Measurements from ENCODE around the gene DVL2.

Gene DVL2

GRCh38 chr17:7190276-7190917, 43.9 kb downstream of the DVL2 start:
- Histone ChIP-seq H3K79me1 (replicated peaks; ENCODE audit: low read length, poor library complexity, severe bottlenecking) (peaks cover 9% of the 10 kb centered on the region), H3K4me1 (ENCODE audit: control insufficient read depth, insufficient read depth, low read depth, low read length) (peaks cover 2% of the 10 kb centered on the region), H4K8ac (ENCODE audit: low read length) (no peak overlapping the region), H3K27ac (ENCODE audit: low read length, poor library complexity, severe bottlenecking) (no peak overlapping the region), H2BK120ac (ENCODE audit: low read depth, low read length) (no peak overlapping the region), H3K36me3 (ENCODE audit: control insufficient read depth in 1 of 2, insufficient read depth in 2 of 2, low read depth in 1 of 2, low read length in 2 of 2) (peaks cover 61 to 64% of the 10 kb centered on the region in 2 experiments), H3K4me3 (ENCODE audit: insufficient read depth in 1 of 2, low read depth in 1 of 2, low read length in 2 of 2) (no peak overlapping the region), H2AK5ac (ENCODE audit: low read length, severe bottlenecking) (no peak overlapping the region), H2BK15ac (ENCODE audit: low read depth, poor library complexity, severe bottlenecking) (no peak overlapping the region), H4K91ac (ENCODE audit: low read length) (no peak overlapping the region), H2AFZ (ENCODE audit: low read depth, low read length) (no peak overlapping the region), H2BK12ac (ENCODE audit: low read length in 2 of 2) (no peak overlapping the region), H3K4ac (ENCODE audit: low read depth in 1 of 2, low read length in 2 of 2) (no peak overlapping the region), H3K9ac (ENCODE audit: low read length) (no peak overlapping the region), H3K18ac (ENCODE audit: low read depth in 1 of 2, low read length in 2 of 2) (no peak overlapping the region), H3K9me3 (ENCODE audit: control insufficient read depth, low read length) (no peaks in the 10 kb centered on the region), H3K23ac (ENCODE audit: low read length in 2 of 2) (no peak overlapping the region), H3K4me2 (ENCODE audit: low read length, poor library complexity, severe bottlenecking) (no peak overlapping the region), H3K27me3 (ENCODE audit: control insufficient read depth in 1 of 2, insufficient read depth in 1 of 2, low read length in 2 of 2) (no peaks in the 10 kb centered on the region), H3K14ac (ENCODE audit: low read length in 2 of 2) (no peak overlapping the region), H2BK5ac (ENCODE audit: low read depth, low read length, poor library complexity, severe bottlenecking) (no peak overlapping the region)
- WGBS: 96% methylated on average over 14 of the region's 14 CpGs
- no peak for DNase-seq

- H4K91ac ChIP-seq (ENCODE audit: low read length): no peak overlapping the region
- H3K9ac ChIP-seq (ENCODE audit: low read length): no peak overlapping the region
- no peak overlapping the region for H2AFZ ChIP-seq (ENCODE audit: low read depth, low read length)
- no peak overlapping the region for H3K23ac ChIP-seq (ENCODE audit: low read length in 2 of 2)
- H2BK120ac ChIP-seq (ENCODE audit: low read depth, low read length): no peak overlapping the region
- H3K18ac ChIP-seq (ENCODE audit: low read depth in 1 of 2, low read length in 2 of 2): no peak overlapping the region
- H2BK5ac ChIP-seq (ENCODE audit: low read depth, low read length, poor library complexity, severe bottlenecking): no peak overlapping the region
- H3K9me3 ChIP-seq (ENCODE audit: control insufficient read depth, low read length): no peaks in the 10 kb centered on the region
- no peak overlapping the region for H2BK15ac ChIP-seq (ENCODE audit: low read depth, poor library complexity, severe bottlenecking)
- no peak overlapping the region for H3K4me3 ChIP-seq (ENCODE audit: insufficient read depth in 1 of 2, low read depth in 1 of 2, low read length in 2 of 2)
- WGBS: 78% methylated on average over 7 of the region's 7 CpGs
- H3K14ac ChIP-seq (ENCODE audit: low read length in 2 of 2): no peak overlapping the region
- H3K79me1 ChIP-seq (replicated peaks; ENCODE audit: low read length, poor library complexity, severe bottlenecking): peaks cover 4% of the 10 kb centered on the region
- no peaks in the 10 kb centered on the region for H3K27me3 ChIP-seq (ENCODE audit: control insufficient read depth in 1 of 2, insufficient read depth in 1 of 2, low read length in 2 of 2)
- H3K4me2 ChIP-seq (ENCODE audit: low read length, poor library complexity, severe bottlenecking): no peak overlapping the region
- no peak for DNase-seq
- no peak overlapping the region for H2BK12ac ChIP-seq (ENCODE audit: low read length in 2 of 2)
- no peak overlapping the region for H3K4ac ChIP-seq (ENCODE audit: low read depth in 1 of 2, low read length in 2 of 2)
- H3K36me3 ChIP-seq (ENCODE audit: control insufficient read depth in 1 of 2, insufficient read depth in 2 of 2, low read depth in 1 of 2, low read length in 2 of 2): peaks cover 23 to 30% of the 10 kb centered on the region in 2 experiments
- peaks cover 11% of the 10 kb centered on the region for H3K4me1 ChIP-seq (ENCODE audit: control insufficient read depth, insufficient read depth, low read depth, low read length)
- H2AK5ac ChIP-seq (ENCODE audit: low read length, severe bottlenecking): no peak overlapping the region
- no peak overlapping the region for H4K8ac ChIP-seq (ENCODE audit: low read length)
- H3K27ac ChIP-seq (ENCODE audit: low read length, poor library complexity, severe bottlenecking): no peak overlapping the region
Measured at GRCh38 chr17:7186241-7186640, 48.1 kb downstream of the DVL2 start.

GRCh38 chr17:7184647-7185046, 49.7 kb downstream of the DVL2 start:
- Histone ChIP-seq H3K36me3 (ENCODE audit: control insufficient read depth in 1 of 2, insufficient read depth in 2 of 2, low read depth in 1 of 2, low read length in 2 of 2) (peaks cover 13 to 17% of the 10 kb centered on the region in 2 experiments), H3K79me1 (replicated peaks; ENCODE audit: low read length, poor library complexity, severe bottlenecking) (peaks cover 2% of the 10 kb centered on the region), H3K27me3 (ENCODE audit: control insufficient read depth in 1 of 2, insufficient read depth in 1 of 2, low read length in 2 of 2) (no peaks in the 10 kb centered on the region), H2BK5ac (ENCODE audit: low read depth, low read length, poor library complexity, severe bottlenecking) (no peak overlapping the region), H3K4me3 (ENCODE audit: insufficient read depth in 1 of 2, low read depth in 1 of 2, low read length in 2 of 2) (no peak overlapping the region), H2BK120ac (ENCODE audit: low read depth, low read length) (no peak overlapping the region), H3K14ac (ENCODE audit: low read length in 2 of 2) (no peak overlapping the region), H3K18ac (ENCODE audit: low read depth in 1 of 2, low read length in 2 of 2) (no peak overlapping the region), H2AK5ac (ENCODE audit: low read length, severe bottlenecking) (no peak overlapping the region), H2BK15ac (ENCODE audit: low read depth, poor library complexity, severe bottlenecking) (no peak overlapping the region), H2AFZ (ENCODE audit: low read depth, low read length) (no peak overlapping the region), H3K9me3 (ENCODE audit: control insufficient read depth, low read length) (no peaks in the 10 kb centered on the region), H3K9ac (ENCODE audit: low read length) (no peak overlapping the region), H3K4me1 (ENCODE audit: control insufficient read depth, insufficient read depth, low read depth, low read length) (peaks cover 13% of the 10 kb centered on the region), H3K4me2 (ENCODE audit: low read length, poor library complexity, severe bottlenecking) (no peak overlapping the region), H2BK12ac (ENCODE audit: low read length in 2 of 2) (no peak overlapping the region), H3K27ac (ENCODE audit: low read length, poor library complexity, severe bottlenecking) (no peak overlapping the region), H4K91ac (ENCODE audit: low read length) (no peak overlapping the region), H3K23ac (ENCODE audit: low read length in 2 of 2) (no peak overlapping the region), H3K4ac (ENCODE audit: low read depth in 1 of 2, low read length in 2 of 2) (no peak overlapping the region), H4K8ac (ENCODE audit: low read length) (no peak overlapping the region)
- 90% methylated on average over 3 of the region's 6 CpGs for WGBS
- DNase-seq: no peak

- Histone ChIP-seq H3K4ac (ENCODE audit: low read depth in 1 of 2, low read length in 2 of 2) (no peak overlapping the region), H3K27ac (ENCODE audit: low read length, poor library complexity, severe bottlenecking) (no peak overlapping the region), H3K23ac (ENCODE audit: low read length in 2 of 2) (no peak overlapping the region), H3K14ac (ENCODE audit: low read length in 2 of 2) (no peak overlapping the region), H3K27me3 (ENCODE audit: control insufficient read depth in 1 of 2, insufficient read depth in 1 of 2, low read length in 2 of 2) (peaks cover 0 to 2% of the 10 kb centered on the region in 2 experiments), H3K4me2 (ENCODE audit: low read length, poor library complexity, severe bottlenecking) (no peak overlapping the region), H2BK12ac (ENCODE audit: low read length in 2 of 2) (no peak overlapping the region), H2BK120ac (ENCODE audit: low read depth, low read length) (no peak overlapping the region), H3K9ac (ENCODE audit: low read length) (no peak overlapping the region), H2AFZ (ENCODE audit: low read depth, low read length) (no peak overlapping the region), H2AK5ac (ENCODE audit: low read length, severe bottlenecking) (peak overlapping the region; percentile 2), H3K79me1 (replicated peaks; ENCODE audit: low read length, poor library complexity, severe bottlenecking) (peaks cover 2% of the 10 kb centered on the region), H2BK5ac (ENCODE audit: low read depth, low read length, poor library complexity, severe bottlenecking) (no peak overlapping the region), H4K91ac (ENCODE audit: low read length) (no peak overlapping the region), H3K4me1 (ENCODE audit: control insufficient read depth, insufficient read depth, low read depth, low read length) (peaks cover 13% of the 10 kb centered on the region), H3K18ac (ENCODE audit: low read depth in 1 of 2, low read length in 2 of 2) (no peak overlapping the region), H2BK15ac (ENCODE audit: low read depth, poor library complexity, severe bottlenecking) (no peak overlapping the region), H3K36me3 (ENCODE audit: control insufficient read depth in 1 of 2, insufficient read depth in 2 of 2, low read depth in 1 of 2, low read length in 2 of 2) (peaks cover 10 to 14% of the 10 kb centered on the region in 2 experiments), H4K8ac (ENCODE audit: low read length) (no peak overlapping the region), H3K9me3 (ENCODE audit: control insufficient read depth, low read length) (no peaks in the 10 kb centered on the region), H3K4me3 (ENCODE audit: insufficient read depth in 1 of 2, low read depth in 1 of 2, low read length in 2 of 2) (no peak overlapping the region)
- DNase-seq: no peak
- 98% methylated on average over 8 of the region's 14 CpGs for WGBS
Measured at GRCh38 chr17:7184091-7184488, 50.2 kb downstream of the DVL2 start.

All from mesenchymal stem cell (in vitro differentiated cells and primary cell).